Measurements from ENCODE around the gene TEX51.

TEX51 gene

DNA sequence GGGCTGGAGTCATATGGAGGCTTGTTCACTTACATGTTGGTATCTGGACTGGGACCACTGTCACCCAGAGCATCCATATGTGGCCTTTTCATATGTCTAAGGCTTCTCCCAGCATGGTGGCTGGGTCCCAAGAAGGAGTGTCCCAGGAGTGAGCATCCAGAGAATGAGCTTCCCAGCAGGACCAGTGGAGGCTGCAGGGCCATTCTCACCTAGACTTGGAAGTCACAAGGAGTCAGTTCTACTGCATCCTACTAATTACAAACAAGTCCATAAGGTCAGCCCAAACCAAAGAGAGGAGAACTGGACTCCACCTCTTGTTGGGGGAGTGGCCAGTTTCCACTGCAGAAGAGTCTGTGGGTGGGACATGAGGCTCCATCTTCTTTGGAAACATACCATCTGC lies 5.1 kb upstream of the TEX51 start:
- no peak for DNase-seq (ENCODE audit: low spot score)

DNA sequence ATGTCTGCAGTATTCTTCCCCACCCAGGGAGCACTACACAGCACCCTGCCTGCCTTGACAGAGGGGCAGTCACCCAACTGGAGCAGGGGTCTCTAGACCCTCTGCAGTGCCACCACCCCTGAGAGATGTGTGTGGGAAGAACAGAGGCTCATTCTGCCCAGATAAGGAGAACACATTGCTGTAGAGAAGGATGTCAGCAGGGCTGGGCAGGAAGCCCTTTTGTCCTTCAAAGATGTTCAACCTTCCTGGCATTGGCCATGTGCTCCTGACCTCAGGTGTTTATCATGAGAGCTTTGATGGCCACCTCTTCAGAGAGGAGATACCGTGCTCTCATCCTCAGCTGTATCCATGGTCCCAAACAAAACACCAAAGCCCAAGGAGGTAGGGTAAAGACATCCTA lies 4.6 kb upstream of the TEX51 start:
- no peak for DNase-seq (ENCODE audit: low spot score)

DNA sequence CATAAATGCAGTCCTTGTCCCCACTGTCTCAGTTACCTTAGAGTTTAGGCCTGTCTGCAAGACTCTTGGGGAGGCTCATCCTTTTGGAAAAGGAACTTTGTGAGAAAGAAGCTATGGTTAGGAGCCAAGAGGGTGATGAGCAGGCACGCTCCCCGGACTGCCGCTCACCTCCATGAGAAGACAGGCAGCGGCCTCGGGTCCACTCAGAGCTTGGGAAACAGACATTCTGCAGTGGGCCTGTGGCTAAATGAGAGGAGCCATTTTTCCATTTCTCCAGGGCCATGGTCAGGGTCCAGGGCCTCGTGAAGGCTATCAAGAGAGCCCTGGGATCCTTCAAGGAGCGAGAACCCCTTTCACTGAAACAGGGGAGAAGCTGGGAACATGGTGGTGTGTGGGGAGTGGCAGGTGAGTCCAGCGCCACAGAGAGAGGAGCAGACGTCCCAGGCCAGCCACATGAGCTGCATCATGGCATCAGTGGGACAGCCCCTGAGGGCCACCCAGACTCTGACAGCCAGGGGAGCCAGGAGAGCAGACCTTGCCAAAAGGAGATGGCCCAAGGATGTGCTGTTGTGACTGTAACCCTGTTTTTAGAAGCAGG lies 4.0 kb upstream of the TEX51 start:
- no peak for DNase-seq (ENCODE audit: low spot score)

DNA sequence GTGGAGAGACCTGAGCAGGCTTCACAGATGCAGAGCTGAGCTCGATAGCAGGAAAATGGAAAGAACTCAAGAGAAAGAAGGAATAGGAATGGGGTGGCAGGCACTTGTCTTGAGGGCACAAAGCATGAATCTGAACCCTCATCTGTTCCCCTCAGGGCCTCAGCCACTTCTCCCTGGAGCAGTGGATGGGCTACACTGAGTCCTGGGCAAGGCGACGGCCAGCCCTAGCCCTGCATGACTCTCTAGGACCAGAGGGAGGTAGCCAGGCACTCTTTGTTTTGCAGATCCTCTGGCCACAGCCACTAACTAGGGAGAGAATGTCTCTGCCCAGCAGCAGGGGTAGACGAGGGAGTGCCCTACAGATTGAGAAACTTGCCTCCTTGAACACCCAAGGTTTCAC lies 3.4 kb upstream of the TEX51 start:
- no peak for DNase-seq (ENCODE audit: low spot score)

DNA sequence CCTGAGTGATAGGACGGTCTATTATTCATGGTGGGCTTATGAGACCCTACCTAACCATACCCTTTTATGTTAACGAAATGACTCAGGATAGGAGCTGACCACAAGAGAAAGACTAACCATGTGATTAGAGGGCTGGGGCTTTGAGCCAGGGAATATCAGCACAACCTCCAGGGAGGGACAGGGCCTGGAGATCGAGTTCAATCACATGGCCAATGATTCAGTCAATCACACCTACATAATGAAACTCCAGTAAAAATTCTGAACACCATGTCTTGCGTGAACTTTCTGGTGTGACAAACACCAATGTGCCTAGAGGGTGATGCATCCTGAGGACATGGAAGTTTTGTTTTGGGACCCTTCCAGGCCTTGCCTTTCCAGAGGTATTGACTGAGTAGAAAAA lies 2.2 kb upstream of the TEX51 start:
- no peak for DNase-seq (ENCODE audit: low spot score)

DNA sequence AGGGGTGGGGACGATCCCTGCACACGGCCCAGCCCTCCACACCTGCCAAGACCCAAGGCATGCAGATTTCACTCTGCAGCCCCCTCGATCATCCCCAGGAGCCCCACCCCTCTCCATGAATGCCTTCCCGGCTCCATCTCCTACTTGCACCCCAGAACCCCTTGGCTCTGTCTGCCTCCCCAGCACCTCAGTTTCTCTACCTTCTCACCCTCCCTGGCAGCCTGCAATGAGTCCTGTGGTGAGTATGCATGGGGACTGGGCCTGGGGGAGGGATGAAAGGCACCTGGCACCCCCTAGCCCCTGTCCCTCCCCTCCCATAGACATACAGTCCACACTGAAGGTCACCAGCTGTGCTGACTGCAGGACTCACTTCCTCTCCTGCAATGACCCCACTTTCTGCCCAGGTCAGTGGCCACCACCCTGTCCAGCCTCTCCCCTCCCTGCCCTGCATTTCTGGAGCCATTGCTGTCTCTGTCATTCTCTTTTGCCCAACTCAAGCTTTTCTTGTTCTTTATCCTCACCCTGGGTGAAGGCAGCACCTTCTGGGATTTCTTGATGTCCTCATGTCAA lies 1.0 kb downstream of the TEX51 start:
- no peak for DNase-seq (ENCODE audit: low spot score)

DNA sequence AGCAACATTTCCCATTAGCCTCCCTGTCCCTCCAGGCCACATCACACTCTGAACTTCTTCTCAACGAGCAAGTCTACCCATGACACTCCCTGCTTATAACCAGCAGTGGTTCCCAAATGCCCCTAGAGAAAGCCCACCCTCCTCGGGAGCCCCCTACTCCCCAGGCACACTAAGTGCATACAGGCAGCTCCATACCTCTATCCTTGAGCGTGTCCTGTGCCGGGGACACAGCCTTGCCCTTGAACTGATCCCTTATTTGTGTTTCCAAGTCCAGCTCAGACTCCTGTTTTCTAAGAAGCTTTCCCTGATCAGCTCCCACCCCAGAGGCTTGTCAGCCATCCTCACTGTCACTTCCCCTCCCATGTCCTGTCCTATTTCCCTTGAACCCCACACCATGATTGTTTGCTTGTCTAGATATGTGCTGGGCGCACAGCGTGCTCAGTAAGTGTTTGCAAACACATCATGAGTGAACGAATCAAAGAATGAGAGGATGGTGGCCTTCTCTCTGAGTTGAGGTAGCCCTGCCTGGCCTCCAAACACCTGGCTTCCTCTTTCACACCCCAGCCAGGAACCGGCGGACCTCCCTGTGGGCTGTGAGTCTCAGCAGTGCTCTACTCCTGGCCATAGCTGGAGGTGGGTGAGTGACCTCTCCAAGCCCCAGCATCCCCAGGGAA lies 2.1 kb downstream of the TEX51 start:
- no peak for DNase-seq (ENCODE audit: low spot score)

DNA sequence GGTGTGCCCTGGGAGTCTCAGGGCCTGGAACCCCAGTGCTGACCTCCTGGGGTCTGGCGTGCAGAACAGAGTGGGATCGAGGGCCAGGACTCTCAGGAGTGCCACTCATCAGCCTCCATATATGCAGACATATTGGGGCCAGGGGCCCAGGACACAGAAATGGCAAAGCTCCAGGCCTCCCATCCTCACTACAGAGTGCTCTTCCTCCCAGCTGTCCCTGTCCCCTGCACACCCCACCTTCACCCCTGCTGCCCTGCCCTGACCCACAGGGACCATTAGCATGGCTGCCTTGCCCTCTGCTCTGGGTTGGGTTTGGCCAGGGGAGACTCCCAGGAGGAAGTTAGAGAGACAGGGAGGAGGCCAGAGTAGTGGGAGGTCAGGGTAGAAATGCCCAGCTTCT lies 2.8 kb downstream of the TEX51 start:
- DNase-seq (ENCODE audit: low spot score) = no peak

DNA sequence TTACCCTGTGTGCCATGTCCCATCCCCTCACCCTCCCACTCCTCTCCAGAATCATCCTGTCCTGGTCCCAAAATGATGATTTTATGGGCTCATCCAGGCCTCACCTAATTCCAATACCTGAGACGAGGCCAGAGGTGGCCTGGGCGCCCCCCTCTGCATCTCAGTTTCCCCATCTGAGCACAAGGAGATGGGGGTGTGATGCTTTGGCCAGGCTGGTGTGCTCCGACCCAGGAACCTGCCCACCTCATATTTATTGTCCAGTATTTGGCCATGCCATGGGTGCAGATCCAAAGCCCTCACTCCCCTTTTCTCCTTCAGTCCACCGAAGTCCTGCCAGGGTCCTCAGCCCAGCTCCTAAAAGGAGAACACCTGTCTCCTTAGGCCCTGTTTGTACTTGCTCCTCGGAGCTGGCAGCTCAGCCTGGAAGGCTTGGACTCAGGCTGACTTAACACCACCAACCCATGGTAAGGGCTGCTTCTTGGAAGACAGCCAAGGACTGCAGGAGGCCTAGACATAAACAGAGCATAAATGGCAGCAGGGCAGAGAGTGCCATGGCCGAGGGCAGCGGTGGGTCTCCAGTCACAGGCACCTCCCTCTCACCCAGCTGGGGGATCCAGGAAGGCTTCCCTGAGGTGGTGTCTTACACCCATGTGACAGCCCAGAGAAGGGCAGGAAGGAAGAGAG lies 3.6 kb downstream of the TEX51 start:
- DNase-seq (ENCODE audit: low spot score) = no peak

DNA sequence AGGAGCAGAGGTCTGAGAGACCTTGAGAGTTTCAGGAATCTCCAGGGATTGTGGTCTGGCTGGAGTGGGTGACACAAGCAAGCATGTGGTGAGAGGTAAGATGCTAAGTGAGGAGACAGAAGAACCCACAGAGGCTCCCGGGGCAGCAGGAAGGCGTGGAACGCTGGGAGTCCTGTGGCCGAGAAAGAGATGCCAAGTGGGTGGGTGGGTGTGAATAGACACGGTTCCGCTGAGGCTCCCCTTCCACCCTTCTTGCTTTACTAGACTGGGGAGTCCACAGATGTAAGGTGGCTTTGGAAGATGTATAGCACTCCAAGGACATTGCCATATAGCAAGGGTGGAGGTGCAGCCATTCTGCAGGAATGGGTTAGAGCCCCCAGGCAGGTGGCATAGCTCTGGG lies 4.2 kb downstream of the TEX51 start:
- DNase-seq (ENCODE audit: low spot score) = no peak

DNA sequence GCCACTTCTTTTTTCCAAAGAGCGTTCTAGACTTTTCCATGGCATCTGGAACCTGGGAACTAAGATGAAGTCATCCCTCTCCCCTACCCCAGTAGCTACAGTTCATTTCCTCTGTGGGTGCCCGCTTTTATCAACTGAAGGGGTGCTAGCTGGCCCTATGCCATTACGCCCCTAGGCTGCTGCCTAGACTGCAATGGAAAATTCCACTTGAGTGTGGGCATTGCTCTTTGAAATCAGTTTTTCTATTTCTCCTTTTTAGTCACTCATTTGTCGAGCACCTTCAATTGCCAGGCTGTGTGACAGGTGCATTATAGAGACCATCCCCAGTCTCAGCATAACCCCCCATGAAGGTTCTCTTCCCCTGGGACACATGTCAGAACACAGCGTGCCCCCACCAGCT lies 7.3 kb downstream of the TEX51 start:
- DNase-seq (ENCODE audit: low spot score) = no peak

DNA sequence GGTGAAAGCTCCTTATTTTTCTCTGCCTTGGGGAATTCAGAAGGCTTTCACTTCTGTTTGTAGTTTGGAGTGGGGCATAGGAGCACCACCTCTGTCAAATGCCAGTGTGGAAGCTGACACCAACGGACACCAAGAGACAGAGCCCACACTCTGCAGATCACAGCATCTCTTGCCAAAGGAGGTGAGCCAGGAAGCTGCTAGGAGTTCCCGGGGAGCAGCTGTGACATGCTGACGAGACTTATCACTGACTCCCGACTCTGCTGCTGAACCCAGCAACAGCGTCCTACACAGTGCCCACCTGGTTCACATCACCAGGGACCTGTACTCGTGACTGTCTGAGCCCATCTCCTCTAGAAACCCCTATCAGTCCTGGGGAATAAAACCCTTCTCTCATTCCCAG lies 8.1 kb downstream of the TEX51 start:
- no peak for DNase-seq (ENCODE audit: low spot score)

DNA sequence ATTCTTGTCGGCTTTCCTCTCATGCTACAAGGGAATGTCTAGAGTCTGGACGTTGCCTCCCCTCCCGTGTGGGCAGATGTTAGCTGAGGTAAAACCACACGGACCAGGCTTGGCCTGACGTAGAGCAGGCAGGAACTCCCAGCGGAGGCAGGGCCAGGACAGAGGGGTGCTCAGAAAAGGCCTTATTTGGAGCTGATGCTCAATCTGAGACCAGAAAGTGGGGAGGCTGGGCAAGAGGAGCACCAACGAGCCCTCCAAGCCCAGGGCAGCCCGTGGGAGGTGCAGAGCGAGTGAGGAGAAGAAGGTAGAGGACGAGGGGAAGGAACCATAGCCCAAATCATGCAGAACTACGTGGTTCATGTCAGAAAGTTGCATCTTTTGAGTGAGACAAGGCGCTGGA lies 9.0 kb downstream of the TEX51 start:
- DNase-seq (ENCODE audit: low spot score) = no peak

DNA sequence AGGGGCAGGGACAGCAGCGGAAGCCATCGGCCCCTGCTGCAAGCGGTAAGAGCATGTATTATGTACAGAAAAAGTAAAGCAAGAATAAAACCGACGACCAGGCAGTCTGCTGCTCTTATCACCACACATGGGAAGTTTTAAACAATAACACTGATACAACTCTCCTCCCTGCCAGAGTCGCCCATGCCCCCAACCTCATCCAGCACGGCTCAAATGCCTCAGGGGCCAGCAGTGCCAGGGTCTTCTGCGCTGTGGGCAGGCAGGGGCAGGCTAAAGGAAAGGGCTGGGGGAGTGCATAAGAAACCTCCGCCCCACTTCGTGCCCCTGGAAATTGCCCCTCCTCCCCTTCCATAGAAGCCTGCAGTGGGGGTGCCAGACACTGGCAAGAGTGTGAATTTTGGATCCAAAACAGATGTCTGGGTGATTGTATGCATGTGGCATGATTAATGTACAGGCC lies 10.1 kb downstream of the TEX51 start:
- no peak for DNase-seq (ENCODE audit: low spot score)

DNA sequence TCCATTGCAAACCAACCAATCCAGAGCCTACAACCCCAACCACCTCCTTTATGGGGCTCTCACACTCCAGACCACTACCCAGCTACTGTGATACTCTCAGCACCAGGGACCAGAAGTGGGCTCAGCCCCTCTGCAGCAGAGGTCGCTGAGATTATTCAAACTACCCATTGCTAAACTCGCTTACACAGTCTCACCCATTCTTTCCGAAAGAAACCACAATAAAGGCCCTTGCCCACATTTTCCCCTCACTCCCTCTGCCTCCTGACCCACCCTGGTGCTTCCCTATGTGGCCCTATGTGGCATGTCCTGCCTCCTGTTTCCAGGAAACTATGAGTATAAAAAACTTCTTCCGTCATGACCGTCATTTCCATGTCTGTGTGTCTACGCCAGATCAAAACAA lies 10.7 kb downstream of the TEX51 start:
- no peak for DNase-seq (ENCODE audit: low spot score)

DNA sequence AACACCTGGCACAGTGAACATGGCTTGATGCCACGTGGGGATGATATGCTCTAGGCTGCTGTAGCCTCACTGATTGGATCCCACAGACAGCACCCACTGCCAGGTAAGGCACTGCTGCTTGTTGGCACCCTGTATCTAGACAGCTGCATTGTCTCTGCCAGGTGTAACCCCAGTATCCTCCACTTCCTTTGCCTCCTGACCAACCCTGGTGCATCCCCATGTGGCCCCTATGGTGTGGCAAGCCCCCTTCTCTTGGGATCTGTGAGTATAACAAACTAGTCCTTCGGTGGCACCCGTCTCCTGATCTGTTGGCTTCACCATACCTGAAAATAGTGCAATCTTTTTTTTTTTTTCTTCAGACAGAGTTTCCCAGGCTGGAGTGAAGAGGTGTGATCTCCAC lies 11.1 kb downstream of the TEX51 start:
- DNase-seq (ENCODE audit: low spot score) = no peak

DNA sequence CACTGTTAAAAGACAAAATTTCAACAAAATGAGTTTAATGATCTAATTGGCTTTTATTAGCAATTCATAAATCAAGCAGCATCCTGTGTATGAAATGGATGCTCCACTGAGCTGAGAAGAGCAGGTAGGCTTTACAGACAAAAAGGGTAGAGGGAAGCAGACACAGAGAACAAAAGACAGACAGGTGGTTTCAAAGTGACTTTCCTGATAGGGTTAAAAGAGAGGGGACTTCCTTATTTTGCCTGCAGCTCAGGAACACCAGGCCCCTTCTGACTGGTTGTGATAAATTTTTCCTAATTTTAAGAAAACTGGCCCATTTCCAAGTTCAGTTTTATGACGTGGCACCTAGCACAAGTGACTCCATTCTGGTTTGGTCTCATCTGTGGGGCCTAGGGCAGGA lies 11.9 kb downstream of the TEX51 start:
- no peak for DNase-seq (ENCODE audit: low spot score)

DNA sequence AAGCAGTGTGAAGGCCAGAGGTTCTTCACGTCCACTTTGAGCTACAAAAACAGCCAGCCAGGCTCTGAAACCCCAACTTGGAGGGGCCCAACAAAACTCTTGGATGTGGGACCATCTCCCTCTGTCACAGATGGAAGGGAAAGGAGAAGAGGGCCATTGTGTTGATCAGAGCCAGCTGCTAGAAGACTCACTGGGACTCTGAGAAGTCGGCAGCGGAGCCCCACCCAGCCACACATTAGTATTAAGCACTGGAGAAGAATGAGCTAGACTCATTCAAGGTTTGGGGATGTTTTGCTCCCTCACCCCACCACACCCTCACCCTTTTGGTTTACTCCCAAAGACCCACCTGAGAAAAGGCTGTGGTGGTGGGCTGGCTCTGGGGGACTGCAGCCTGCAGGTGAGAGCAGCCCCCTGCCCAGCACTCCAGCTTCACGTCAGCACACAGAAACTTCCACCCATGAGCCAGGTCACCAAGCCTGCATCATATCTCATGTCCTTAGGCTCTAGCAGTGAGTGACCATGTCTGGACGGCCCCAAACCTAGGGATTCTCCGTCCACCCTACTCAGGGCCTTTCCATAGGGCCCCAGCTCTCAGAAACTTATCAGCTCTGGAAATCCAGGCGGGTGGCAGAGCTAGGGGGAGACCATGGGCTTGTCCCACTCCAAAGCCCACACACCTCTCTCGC lies 12.6 kb downstream of the TEX51 start:
- DNase-seq (ENCODE audit: low spot score) = no peak

DNA sequence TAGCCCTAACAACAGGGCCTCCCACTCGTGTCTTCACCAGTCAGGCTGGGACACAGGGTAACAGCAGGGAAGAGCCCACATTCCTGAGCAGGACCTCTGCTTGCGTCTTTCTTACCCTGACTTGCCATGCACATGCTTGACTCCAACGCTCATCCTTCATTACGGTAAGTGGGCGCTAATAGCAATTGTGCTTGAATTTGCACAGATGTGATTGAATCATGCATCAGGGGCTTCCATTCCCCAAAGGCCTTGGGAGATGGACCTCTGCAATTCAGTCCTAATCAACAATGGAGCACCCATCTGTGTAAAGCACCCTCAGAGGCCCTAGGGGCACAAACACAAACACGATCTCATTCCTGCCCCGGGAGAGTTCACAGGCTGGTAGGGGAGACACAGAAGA lies 13.5 kb downstream of the TEX51 start:
- DNase-seq (ENCODE audit: low spot score) = no peak

DNA sequence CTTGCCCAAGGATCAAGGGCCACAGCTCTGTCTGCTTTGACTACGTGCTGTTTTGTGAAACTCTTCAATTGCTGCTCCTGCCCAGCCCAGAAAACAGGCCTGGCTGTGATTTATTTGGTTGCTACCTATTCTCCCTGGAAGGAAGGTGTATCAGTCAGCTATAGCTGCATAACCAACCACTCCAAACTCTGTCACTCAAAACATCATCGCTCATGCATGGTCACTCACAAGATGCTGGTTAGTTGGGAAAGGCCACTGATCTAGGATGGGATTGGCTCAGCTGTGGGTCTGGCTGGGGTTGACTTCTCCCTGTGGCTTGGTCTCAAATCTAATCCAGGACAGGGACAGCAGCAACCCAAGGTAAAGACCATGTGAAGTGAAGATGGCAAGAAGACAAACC lies 14.6 kb downstream of the TEX51 start:
- DNase-seq (ENCODE audit: low spot score) = no peak

DNA sequence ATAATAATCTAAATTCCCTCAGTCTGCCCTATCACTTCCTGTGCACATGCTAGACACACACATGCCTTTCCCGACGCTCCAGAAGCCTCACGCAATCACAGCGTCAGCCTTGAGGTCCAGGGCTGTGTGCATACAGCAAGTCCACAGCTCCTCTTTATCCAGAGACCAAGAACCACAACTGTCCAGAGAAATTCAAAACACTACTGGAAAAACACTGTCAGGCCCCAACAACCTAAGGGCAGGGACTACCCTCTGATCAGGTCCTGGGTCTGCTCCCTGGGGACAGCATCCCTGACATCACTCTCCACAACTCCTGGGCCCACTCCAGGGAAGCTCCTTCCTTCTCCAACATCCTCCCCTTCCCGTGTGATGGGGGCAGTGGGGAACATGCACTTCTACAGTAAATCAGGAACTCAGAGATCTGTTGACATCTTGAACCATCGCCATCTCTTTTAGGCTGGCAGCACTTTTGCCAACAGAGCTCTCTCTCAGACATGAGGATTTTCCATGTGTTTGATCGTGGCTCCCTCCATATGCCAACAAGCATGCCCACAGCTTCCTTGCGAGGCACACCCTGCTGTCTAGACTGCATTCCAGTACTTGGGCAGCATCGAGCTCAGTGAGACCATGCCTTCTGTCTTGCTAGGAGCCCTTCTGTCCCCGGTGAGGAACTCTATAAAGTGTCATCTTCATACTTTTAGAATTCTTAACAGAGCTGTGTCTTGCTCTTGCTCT lies 15.4 kb downstream of the TEX51 start:
- no peak for DNase-seq (ENCODE audit: low spot score)

All from RKO (cell line).